Measurements from ENCODE around the gene AURKAIP1. TPM values are rescaled to one million over a fixed set of nuclear protein-coding genes. Genes with fewer than 3 reads are reported as not detected.

AURKAIP1 gene
- polyA plus RNA-seq, 1 donor (not counting 4 experiments of a cell fraction or from before 2014, with no cell fraction given) = 86.9 TPM

DNA sequence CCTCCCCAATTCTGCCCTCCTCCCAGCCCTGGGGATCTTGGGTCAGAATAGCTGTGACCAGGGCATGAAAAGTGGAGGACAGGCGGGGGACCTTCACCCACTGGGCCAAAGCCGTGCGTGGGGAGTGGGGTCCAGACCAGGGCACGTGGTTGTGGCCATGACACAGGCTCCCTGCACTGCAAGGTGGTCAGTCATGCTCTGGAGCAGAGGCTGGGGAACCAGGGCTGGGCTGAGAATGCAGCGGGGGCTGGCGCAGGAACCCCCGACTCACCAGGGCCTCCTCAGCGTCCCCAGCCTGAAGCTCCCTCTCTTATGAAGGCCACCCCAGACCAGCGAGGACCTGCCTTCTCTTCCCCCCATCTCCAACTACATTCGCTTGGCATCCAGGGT is 28.5 kb downstream of the AURKAIP1 start:
- H3K27ac ChIP-seq (ENCODE audit: control insufficient read depth, insufficient read depth, low read length) = peak overlapping the region; percentile 92
- H3K9ac ChIP-seq (ENCODE audit: control insufficient read depth, extremely low read depth, insufficient read depth, low read length) = peak overlapping the region; percentile 28
- H3K79me2 ChIP-seq (ENCODE audit: control insufficient read depth, insufficient read depth, low read length) = peaks cover 71% of the 10 kb centered on the region
- dilution Hi-C loops (cut with MboI; ENCODE audit: extremely low pct_ligation_motif_present, low sequenced_read_pairs) = no loop called here
- H2AFZ ChIP-seq (ENCODE audit: control insufficient read depth, low read length) = no peak overlapping the region
- H3K4me2 ChIP-seq (ENCODE audit: control insufficient read depth, extremely low read depth, insufficient read depth, low read depth, low read length) = peak overlapping the region; percentile 94
- no peaks in the 10 kb centered on the region for H3K27me3 ChIP-seq (ENCODE audit: control insufficient read depth, extremely low read depth, insufficient read depth, low read length)
- H3K9me1 ChIP-seq (ENCODE audit: control insufficient read depth, extremely low read depth, insufficient read depth, low read length) = no peaks in the 10 kb centered on the region
- FAIRE-seq (no peak), DNase-seq (ENCODE audit: low read depth, low spot score) (no peak)
- H3K9me3 ChIP-seq (ENCODE audit: control insufficient read depth, low read depth, low read length) = no peaks in the 10 kb centered on the region
- peaks cover 2 to 6% of the 10 kb centered on the region in 2 experiments for H3K36me3 ChIP-seq (ENCODE audit: control insufficient read depth in 2 of 2, extremely low read depth in 1 of 2, insufficient read depth in 2 of 2, low read length in 2 of 2)
- TF ChIP-seq, protein P1, sequence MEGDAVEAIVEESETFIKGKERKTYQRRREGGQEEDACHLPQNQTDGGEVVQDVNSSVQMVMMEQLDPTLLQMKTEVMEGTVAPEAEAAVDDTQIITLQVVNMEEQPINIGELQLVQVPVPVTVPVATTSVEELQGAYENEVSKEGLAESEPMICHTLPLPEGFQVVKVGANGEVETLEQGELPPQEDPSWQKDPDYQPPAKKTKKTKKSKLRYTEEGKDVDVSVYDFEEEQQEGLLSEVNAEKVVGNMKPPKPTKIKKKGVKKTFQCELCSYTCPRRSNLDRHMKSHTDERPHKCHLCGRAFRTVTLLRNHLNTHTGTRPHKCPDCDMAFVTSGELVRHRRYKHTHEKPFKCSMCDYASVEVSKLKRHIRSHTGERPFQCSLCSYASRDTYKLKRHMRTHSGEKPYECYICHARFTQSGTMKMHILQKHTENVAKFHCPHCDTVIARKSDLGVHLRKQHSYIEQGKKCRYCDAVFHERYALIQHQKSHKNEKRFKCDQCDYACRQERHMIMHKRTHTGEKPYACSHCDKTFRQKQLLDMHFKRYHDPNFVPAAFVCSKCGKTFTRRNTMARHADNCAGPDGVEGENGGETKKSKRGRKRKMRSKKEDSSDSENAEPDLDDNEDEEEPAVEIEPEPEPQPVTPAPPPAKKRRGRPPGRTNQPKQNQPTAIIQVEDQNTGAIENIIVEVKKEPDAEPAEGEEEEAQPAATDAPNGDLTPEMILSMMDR (optimal IDR thresholded peaks at IDR 0.05 in 1 of 3, IDR thresholded peaks at IDR 0.05 in 1 of 3, conservative IDR thresholded peaks at IDR 0.05 in 1 of 3; ENCODE audit: extremely low read depth in 1 of 3, insufficient read depth in 2 of 3, low read length in 3 of 3) = no peak
- TF ChIP-seq EZH2 (IDR thresholded peaks at IDR 0.05; ENCODE audit: low read length) = no peak
- peak overlapping the region; percentile 24 to 47 (median 44) for H3K4me3 ChIP-seq (ENCODE audit: control insufficient read depth in 2 of 3, extremely low read depth in 1 of 3, insufficient read depth in 2 of 3, low read depth in 1 of 3, low read length in 3 of 3)
- H3K4me1 ChIP-seq (ENCODE audit: control insufficient read depth, extremely low read depth, insufficient read depth, low read length) = peaks cover 40% of the 10 kb centered on the region
- H4K20me1 ChIP-seq (ENCODE audit: control insufficient read depth, extremely low read depth, insufficient read depth, low read length) = no peaks in the 10 kb centered on the region

DNA sequence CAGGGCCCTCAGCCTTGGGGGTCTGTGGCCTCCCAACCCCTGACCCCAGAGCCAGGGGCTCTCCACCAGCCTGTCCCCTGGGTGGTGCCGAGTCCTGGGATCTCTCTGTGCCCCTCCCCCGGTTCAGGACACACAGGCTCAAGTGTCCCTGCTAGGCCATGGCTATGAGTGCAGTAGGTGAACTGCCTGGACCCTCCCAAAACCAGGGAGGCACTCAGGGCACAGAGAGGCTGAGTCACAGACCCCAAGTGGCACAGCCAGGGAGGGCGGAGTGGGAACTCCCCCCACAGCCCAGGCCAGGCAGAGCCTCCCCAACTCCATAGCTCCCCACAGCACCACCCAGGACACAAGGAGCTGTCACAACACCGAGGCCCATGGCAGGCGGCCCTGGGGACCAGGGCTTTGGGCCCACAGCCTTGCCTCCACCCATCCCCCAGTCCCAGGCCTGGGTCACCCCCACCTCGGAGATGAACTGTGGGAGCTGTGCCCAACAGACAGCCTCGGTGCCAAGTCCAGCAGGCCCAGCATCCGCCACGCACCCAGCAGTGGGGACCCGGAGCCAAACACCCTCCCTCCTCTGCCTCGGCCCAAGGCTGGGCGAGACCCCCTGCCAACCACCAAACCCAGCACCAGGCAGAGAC is 29.0 kb downstream of the AURKAIP1 start:
- no peak for TF ChIP-seq EZH2 (IDR thresholded peaks at IDR 0.05; ENCODE audit: low read length)
- Histone ChIP-seq H3K27ac (ENCODE audit: control insufficient read depth, insufficient read depth, low read length) (peak overlapping the region; percentile 92), H2AFZ (ENCODE audit: control insufficient read depth, low read length) (no peak overlapping the region), H3K9ac (ENCODE audit: control insufficient read depth, extremely low read depth, insufficient read depth, low read length) (peak overlapping the region; percentile 79), H3K4me3 (ENCODE audit: control insufficient read depth in 2 of 3, extremely low read depth in 1 of 3, insufficient read depth in 2 of 3, low read depth in 1 of 3, low read length in 3 of 3) (peak overlapping the region; percentile 24 to 47 (median 44)), H3K4me2 (ENCODE audit: control insufficient read depth, extremely low read depth, insufficient read depth, low read depth, low read length) (peak overlapping the region; percentile 94), H3K36me3 (ENCODE audit: control insufficient read depth in 2 of 2, extremely low read depth in 1 of 2, insufficient read depth in 2 of 2, low read length in 2 of 2) (peaks cover 6 to 11% of the 10 kb centered on the region in 2 experiments), H3K9me3 (ENCODE audit: control insufficient read depth, low read depth, low read length) (no peaks in the 10 kb centered on the region), H3K9me1 (ENCODE audit: control insufficient read depth, extremely low read depth, insufficient read depth, low read length) (no peaks in the 10 kb centered on the region), H3K79me2 (ENCODE audit: control insufficient read depth, insufficient read depth, low read length) (peaks cover 76% of the 10 kb centered on the region), H3K4me1 (ENCODE audit: control insufficient read depth, extremely low read depth, insufficient read depth, low read length) (peaks cover 40% of the 10 kb centered on the region), H3K27me3 (ENCODE audit: control insufficient read depth, extremely low read depth, insufficient read depth, low read length) (no peaks in the 10 kb centered on the region), H4K20me1 (ENCODE audit: control insufficient read depth, extremely low read depth, insufficient read depth, low read length) (peaks cover 2% of the 10 kb centered on the region)
- DNase-seq (ENCODE audit: low read depth, low spot score) (no peak), FAIRE-seq (peak; percentile 20)
- dilution Hi-C loops (cut with MboI; ENCODE audit: extremely low pct_ligation_motif_present, low sequenced_read_pairs) = no loop called here

Data from keratinocyte (primary cell).